GM12878 (cell line): ENCODE data around the gene S100A6. TPM values are rescaled to one million over a fixed set of nuclear protein-coding genes. Genes with fewer than 3 reads are reported as not detected.

ENCODE experiments used
- ATAC-seq: fragments of 200-7000 bp; cut with Tn5 transposase; 3 replicates; pipeline ENCODE4 v1.9.1; 2020; ENCODE audit warnings: mild to moderate bottlenecking, moderate library complexity
- BruUV-seq: library from RNA; stranded (reverse); fragments of 400-500 nt; replicated peaks from 2 replicates; lab custom pipeline; 2021; lab: Mats Ljungman, UMichigan
- CTCF ChIA-PET: fragments of 300-600 bp; sonication (Branson Sonifier 250); formaldehyde crosslinking; extraction: SDS; loops from one replicate; lab custom pipeline; 2021; ENCODE audit warnings: inconsistent platforms; lab: Yijun Ruan, JAX
- POLR2A ChIA-PET: fragments of 350-600 bp; formaldehyde crosslinking; extraction: SDS; loops from one replicate; lab custom pipeline; 2021; ENCODE audit warnings: inconsistent platforms; lab: Charles Lee
- RAD21 ChIA-PET: fragments of 300-600 bp; sonication (Branson Sonifier 250); formaldehyde crosslinking; loops from one replicate; lab custom pipeline; 2023; ENCODE audit warnings: antibody characterized with exemption; ENCODE audit not compliant: unreplicated experiment; lab: Charles Lee
- SMC1A ChIA-PET: fragments of 300-600 bp; sonication (Branson Sonifier 250); formaldehyde crosslinking; loops from one replicate; lab custom pipeline; 2023; ENCODE audit not compliant: unreplicated experiment, uncharacterized antibody; lab: Charles Lee
- DNase-seq: peaks from one replicate; pipeline ENCODE4 v3.0.0-alpha.2; 2011; ENCODE audit warnings: low read depth, low spot score
- FAIRE-seq: peaks from 3 replicates; lab custom pipeline; 2011; peaks lifted over from hg19 to GRCh38; lab: Jason Lieb, UNC
- H2AFZ ChIP-seq: 2 replicates; pipeline ENCODE4 v1.6.0; 2011; ENCODE audit warnings: low read depth, low read length, control low read depth; ENCODE audit not compliant: control insufficient read depth
- H3K27ac ChIP-seq: 2 replicates; pipeline ENCODE4 v1.5.1; 2011; ENCODE audit warnings: control low read depth; ENCODE audit not compliant: control insufficient read depth, insufficient read depth
- H3K27me3 ChIP-seq, 2 experiments: replicated peaks in 1 of 2; 2 replicates each; pipeline versions ENCODE4 v1.6.0 to v1.6.1; 2011; ENCODE audit warnings: low read length in 1 of 2; ENCODE audit not compliant: control insufficient read depth in 2 of 2, insufficient read depth in 2 of 2
- H3K36me3 ChIP-seq, 2 experiments: 2 replicates each; pipeline ENCODE4 v1.5.1; 2011; ENCODE audit warnings: low read length in 1 of 2; ENCODE audit not compliant: control insufficient read depth in 2 of 2, insufficient read depth in 2 of 2
- H3K4me1 ChIP-seq: 2 replicates; pipeline ENCODE4 v1.6.1; 2011; ENCODE audit warnings: mild to moderate bottlenecking, low read length, moderate library complexity, mixed read lengths; ENCODE audit not compliant: control insufficient read depth, insufficient read depth
- H3K4me2 ChIP-seq: 2 replicates; pipeline ENCODE4 v1.6.0; 2011; ENCODE audit warnings: control low read depth; ENCODE audit not compliant: control insufficient read depth, insufficient read depth
- H3K4me3 ChIP-seq: fragments of 200-600 bp; sonication (generic); 2 replicates; pipeline ENCODE4 v1.5.1; 2016
- H3K79me2 ChIP-seq: 2 replicates; pipeline ENCODE4 v1.6.0; 2011; ENCODE audit warnings: low read length; ENCODE audit not compliant: control insufficient read depth, insufficient read depth
- H3K9ac ChIP-seq: 2 replicates; pipeline ENCODE4 v1.8.0; 2011; ENCODE audit warnings: low read length, control low read depth, mixed read lengths; ENCODE audit not compliant: control insufficient read depth, insufficient read depth
- H3K9me3 ChIP-seq: replicated peaks from 3 replicates; pipeline ENCODE4 v1.5.1; 2011; ENCODE audit warnings: mild to moderate bottlenecking, low read length; ENCODE audit not compliant: control insufficient read depth, insufficient read depth
- H4K20me1 ChIP-seq: 2 replicates; pipeline ENCODE4 v1.6.0; 2011; ENCODE audit not compliant: control insufficient read depth, insufficient read depth
- RAD51 ChIP-seq: fragments of 450-650 bp; IDR thresholded peaks from 2 replicates; pipeline ENCODE4 v1.6.1; 2016; ENCODE audit warnings: moderate library complexity, mild to moderate bottlenecking, inconsistent platforms
- SIN3A ChIP-seq: IDR thresholded peaks from 2 replicates; pipeline ENCODE4 v1.6.1; 2012; ENCODE audit warnings: low read depth, low read length, improper control_type of control experiment
- SIX5 ChIP-seq: IDR thresholded peaks from 2 replicates; pipeline ENCODE4 v1.6.1; 2011; ENCODE audit warnings: mild to moderate bottlenecking, low read depth, low read length, moderate library complexity; ENCODE audit not compliant: severe bottlenecking
- SREBF1 ChIP-seq: IDR thresholded peaks from 2 replicates; pipeline ENCODE4 v1.6.1; 2012; ENCODE audit warnings: mild to moderate bottlenecking, low read length
- WGBS: methylation state at CpG from one replicate; pipeline ENCODE4 v1.1.6; 2016; ENCODE audit warnings: low lambda C conversion rate; ENCODE audit not compliant: insufficient replicate concordance, insufficient coverage; ENCODE audit errors: missing lambda C conversion rate; 5-methylcytosine and 5-hydroxymethylcytosine counted together
- in situ Hi-C: fragments of 300-500 bp; cut with MboI; formaldehyde crosslinking; loops from 9 replicates; pipeline ENCODE4 v1.14.3; 2018; ENCODE audit warnings: mixed read lengths
- intact Hi-C: fragments of 100-400 bp; cut with micrococcal nuclease; formaldehyde crosslinking; loops from one replicate; pipeline ENCODE4 v1.14.2; 2022; ENCODE audit not compliant: unreplicated experiment
- polyA plus RNA-seq, 11 experiments: library from polyadenylated mRNA; depleted of rRNA in 4 of 11; unstranded in 6 of 11; stranded (reverse) in 5 of 11; fragments of >200 nt; fragmentation: Nextera tagmentation in 4 of 11; fragmentation: Illumina TruSeq in 1 of 11; extraction: Ambion mirVana in 4 of 11; extraction: Trizol in 1 of 11; gene quantifications; 1 replicate in 1 of 11; 2 replicates in 10 of 11; pipeline versions ENCODE4 v1.2.1 to v1.2.3, GENCODE V29; 2011 to 2016; ENCODE audit warnings: inconsistent platforms in 2 of 11, missing spikeins in 2 of 11, low read depth in 1 of 11
- total RNA-seq, 4 experiments: library from RNA; depleted of rRNA in 3 of 4; stranded (reverse); fragments of >200 nt in 3 of 4; fragmentation: Illumina TruSeq in 1 of 4; extraction: Trizol in 1 of 4; gene quantifications; 2 replicates each; pipeline versions ENCODE4 v1.2.1 to v1.2.3, GENCODE V29; 2013 to 2021

The S100A6 gene
- total and polyA plus RNA-seq, 10 of the 15 experiments (the other 5 are each of a cell fraction or from before 2014, with no cell fraction given), result 7.2 to 121 (median 45.7) TPM

GRCh38 chr1:153546371-153546770 lies 10.6 kb upstream of the S100A6 start:
- RAD21 ChIA-PET, result interaction anchor here (3.5 kb wide), 1 partner anchor 12 kb away, joined by 38 read pairs; the partner anchor contains the start of gene S100A6
- Histone ChIP-seq H2AFZ (no peak overlapping the region), H4K20me1 (no peaks in the 10 kb centered on the region), H3K9ac (no peak overlapping the region), H3K4me3 (no peak overlapping the region), H3K79me2 (no peaks in the 10 kb centered on the region), H3K4me2 (no peak overlapping the region), H3K27ac (no peak overlapping the region), H3K27me3 (no peaks in the 10 kb centered on the region), H3K9me3 (no peaks in the 10 kb centered on the region), H3K36me3 (no peaks in the 10 kb centered on the region), H3K4me1 (peaks cover 15% of the 10 kb centered on the region)
- BruUV-seq, result no TSS peak
- in situ Hi-C loops, result no loop called here
- no peak for DNase-seq
- no peak for ATAC-seq
- TF ChIP-seq RAD51 (no peak), SIX5 (no peak), SREBF1 (no peak), SIN3A (no peak)
- CTCF ChIA-PET, result interaction anchor here (0.6 to 4.3 kb wide), 6 partner anchors 12 to 85 kb away, joined by 3 to 46 read pairs (median 9); partner anchors contain the start of gene S100A6
- intact Hi-C loops, result no loop called here
- FAIRE-seq, result no peak
- SMC1A ChIA-PET, result interaction anchor here (0.7 to 3.4 kb wide), 7 partner anchors 10 to 204 kb away, joined by 3 to 18 read pairs (median 5); partner anchors contain the start of genes S100A2 and S100A6
- POLR2A ChIA-PET, result interaction anchor here (0.8 to 4.1 kb wide), 4 partner anchors 9 to 19 kb away, joined by 6 to 34 read pairs (median 18); partner anchors contain the start of genes S100A2 and S100A6
- 19% methylated on average over 8 of the region's 8 CpGs for WGBS
